GM23338 (cell line): ENCODE measurements around the gene ATG4A.

Source experiments
- CREB1 ChIP-seq: fragments of 250-450 bp; sonication (Bioruptor Pico); IDR thresholded peaks from 2 replicates; pipeline ENCODE4 v1.5.0; 2020; ENCODE audit warnings: low read depth, mild to moderate bottlenecking, moderate library complexity
- EZH2 ChIP-seq: fragments of 200-600 bp; sonication (generic); IDR thresholded peaks from one replicate; pipeline ENCODE4 v1.8.0; 2017; ENCODE audit warnings: antibody characterized with exemption, mild to moderate bottlenecking, low read depth; ENCODE audit not compliant: unreplicated experiment
- EZH2phosphoT487 ChIP-seq: fragments of 200-600 bp; sonication (generic); IDR thresholded peaks from one replicate; pipeline ENCODE4 v1.8.1; 2018; ENCODE audit warnings: antibody characterized with exemption; ENCODE audit not compliant: unreplicated experiment
- JUNB ChIP-seq: IDR thresholded peaks from one replicate; pipeline ENCODE4 v1.6.1; 2016; ENCODE audit warnings: antibody characterized with exemption; ENCODE audit not compliant: unreplicated experiment
- NANOG ChIP-seq: IDR thresholded peaks from 2 replicates; pipeline ENCODE4 v1.6.1; 2016; ENCODE audit warnings: antibody characterized with exemption, borderline replicate concordance
- POLR2AphosphoS5 ChIP-seq: IDR thresholded peaks from 2 replicates; pipeline ENCODE4 v1.6.1; 2016; ENCODE audit warnings: antibody characterized with exemption, low read depth
- STAT1 ChIP-seq: IDR thresholded peaks from one replicate; pipeline ENCODE4 v1.6.1; 2016; ENCODE audit warnings: antibody characterized with exemption; ENCODE audit not compliant: unreplicated experiment
- ZNF114 ChIP-seq: fragments of 250-450 bp; sonication (Bioruptor Pico); IDR thresholded peaks from 2 replicates; pipeline ENCODE4 v1.5.0; 2020; ENCODE audit warnings: mild to moderate bottlenecking, moderate library complexity
- TF ChIP-seq, protein P1 (sequence below), 2 experiments: fragments of 200-600 bp in 1 of 2; sonication (generic) in 1 of 2; conservative IDR thresholded peaks; 2 replicates each; pipeline versions ENCODE4 v1.5.1 to v1.6.1; 2016 to 2017; ENCODE audit warnings: antibody characterized with exemption in 2 of 2, low read depth in 2 of 2, mild to moderate bottlenecking in 2 of 2, moderate library complexity in 1 of 2
- TF ChIP-seq, protein P2 (sequence below): IDR thresholded peaks from one replicate; pipeline ENCODE4 v1.6.1; 2018; ENCODE audit warnings: antibody characterized with exemption; ENCODE audit not compliant: unreplicated experiment
- TF ChIP-seq, protein P3 (sequence below): IDR thresholded peaks from 2 replicates; pipeline ENCODE4 v1.6.1; 2016; ENCODE audit warnings: antibody characterized with exemption

DNA sequence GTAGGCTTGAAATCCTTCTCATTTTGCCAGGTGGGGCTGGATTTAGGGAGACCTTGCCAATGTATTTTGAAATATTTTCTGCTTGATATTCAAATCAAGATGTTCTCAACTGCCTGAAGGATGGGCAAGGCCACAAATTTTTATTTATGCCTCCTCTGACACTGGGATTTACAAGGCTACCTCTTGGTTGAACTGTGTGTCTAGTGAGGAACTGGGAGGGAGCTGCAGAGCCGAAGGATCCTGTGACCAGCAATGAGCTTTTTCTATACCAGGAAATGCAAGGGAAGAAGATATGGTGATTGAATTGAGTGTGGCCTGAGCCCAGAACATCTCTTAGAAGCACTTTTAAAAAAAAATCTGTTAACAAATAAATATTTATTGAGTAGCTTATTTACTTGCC lies 31.8 kb upstream of the ATG4A start:
- TF ChIP-seq, protein P1, sequence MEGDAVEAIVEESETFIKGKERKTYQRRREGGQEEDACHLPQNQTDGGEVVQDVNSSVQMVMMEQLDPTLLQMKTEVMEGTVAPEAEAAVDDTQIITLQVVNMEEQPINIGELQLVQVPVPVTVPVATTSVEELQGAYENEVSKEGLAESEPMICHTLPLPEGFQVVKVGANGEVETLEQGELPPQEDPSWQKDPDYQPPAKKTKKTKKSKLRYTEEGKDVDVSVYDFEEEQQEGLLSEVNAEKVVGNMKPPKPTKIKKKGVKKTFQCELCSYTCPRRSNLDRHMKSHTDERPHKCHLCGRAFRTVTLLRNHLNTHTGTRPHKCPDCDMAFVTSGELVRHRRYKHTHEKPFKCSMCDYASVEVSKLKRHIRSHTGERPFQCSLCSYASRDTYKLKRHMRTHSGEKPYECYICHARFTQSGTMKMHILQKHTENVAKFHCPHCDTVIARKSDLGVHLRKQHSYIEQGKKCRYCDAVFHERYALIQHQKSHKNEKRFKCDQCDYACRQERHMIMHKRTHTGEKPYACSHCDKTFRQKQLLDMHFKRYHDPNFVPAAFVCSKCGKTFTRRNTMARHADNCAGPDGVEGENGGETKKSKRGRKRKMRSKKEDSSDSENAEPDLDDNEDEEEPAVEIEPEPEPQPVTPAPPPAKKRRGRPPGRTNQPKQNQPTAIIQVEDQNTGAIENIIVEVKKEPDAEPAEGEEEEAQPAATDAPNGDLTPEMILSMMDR (conservative IDR thresholded peaks at IDR 0.05; ENCODE audit: low read depth in 2 of 2), result no peak
- TF ChIP-seq, protein P2, sequence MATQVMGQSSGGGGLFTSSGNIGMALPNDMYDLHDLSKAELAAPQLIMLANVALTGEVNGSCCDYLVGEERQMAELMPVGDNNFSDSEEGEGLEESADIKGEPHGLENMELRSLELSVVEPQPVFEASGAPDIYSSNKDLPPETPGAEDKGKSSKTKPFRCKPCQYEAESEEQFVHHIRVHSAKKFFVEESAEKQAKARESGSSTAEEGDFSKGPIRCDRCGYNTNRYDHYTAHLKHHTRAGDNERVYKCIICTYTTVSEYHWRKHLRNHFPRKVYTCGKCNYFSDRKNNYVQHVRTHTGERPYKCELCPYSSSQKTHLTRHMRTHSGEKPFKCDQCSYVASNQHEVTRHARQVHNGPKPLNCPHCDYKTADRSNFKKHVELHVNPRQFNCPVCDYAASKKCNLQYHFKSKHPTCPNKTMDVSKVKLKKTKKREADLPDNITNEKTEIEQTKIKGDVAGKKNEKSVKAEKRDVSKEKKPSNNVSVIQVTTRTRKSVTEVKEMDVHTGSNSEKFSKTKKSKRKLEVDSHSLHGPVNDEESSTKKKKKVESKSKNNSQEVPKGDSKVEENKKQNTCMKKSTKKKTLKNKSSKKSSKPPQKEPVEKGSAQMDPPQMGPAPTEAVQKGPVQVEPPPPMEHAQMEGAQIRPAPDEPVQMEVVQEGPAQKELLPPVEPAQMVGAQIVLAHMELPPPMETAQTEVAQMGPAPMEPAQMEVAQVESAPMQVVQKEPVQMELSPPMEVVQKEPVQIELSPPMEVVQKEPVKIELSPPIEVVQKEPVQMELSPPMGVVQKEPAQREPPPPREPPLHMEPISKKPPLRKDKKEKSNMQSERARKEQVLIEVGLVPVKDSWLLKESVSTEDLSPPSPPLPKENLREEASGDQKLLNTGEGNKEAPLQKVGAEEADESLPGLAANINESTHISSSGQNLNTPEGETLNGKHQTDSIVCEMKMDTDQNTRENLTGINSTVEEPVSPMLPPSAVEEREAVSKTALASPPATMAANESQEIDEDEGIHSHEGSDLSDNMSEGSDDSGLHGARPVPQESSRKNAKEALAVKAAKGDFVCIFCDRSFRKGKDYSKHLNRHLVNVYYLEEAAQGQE, result no peak
- TF ChIP-seq JUNB, result no peak
- TF ChIP-seq EZH2, result no peak
- no peak for TF ChIP-seq POLR2AphosphoS5
- no peak for TF ChIP-seq EZH2phosphoT487
- no peak for TF ChIP-seq ZNF114 (CRISPR knock-in tag)
- TF ChIP-seq CREB1 (CRISPR knock-in tag), result no peak
- no peak for TF ChIP-seq NANOG
- TF ChIP-seq, protein P3, sequence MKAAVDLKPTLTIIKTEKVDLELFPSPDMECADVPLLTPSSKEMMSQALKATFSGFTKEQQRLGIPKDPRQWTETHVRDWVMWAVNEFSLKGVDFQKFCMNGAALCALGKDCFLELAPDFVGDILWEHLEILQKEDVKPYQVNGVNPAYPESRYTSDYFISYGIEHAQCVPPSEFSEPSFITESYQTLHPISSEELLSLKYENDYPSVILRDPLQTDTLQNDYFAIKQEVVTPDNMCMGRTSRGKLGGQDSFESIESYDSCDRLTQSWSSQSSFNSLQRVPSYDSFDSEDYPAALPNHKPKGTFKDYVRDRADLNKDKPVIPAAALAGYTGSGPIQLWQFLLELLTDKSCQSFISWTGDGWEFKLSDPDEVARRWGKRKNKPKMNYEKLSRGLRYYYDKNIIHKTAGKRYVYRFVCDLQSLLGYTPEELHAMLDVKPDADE, result no peak
- TF ChIP-seq STAT1, result no peak
